HepG2 (cell line): ENCODE measurements around the gene LSM2. TPM values are rescaled to one million over a fixed set of nuclear protein-coding genes. Genes with fewer than 3 reads are reported as not detected.
A peak's percentile ranks its signal among the peaks of the same experiment; 100 is the strongest.

Experiments
- CC2D1A ChIP-seq: sonication (generic); formaldehyde crosslinking; IDR thresholded peaks from 2 replicates; pipeline ENCODE4 v1.8.1; 2023; ENCODE audit warnings: mild to moderate bottlenecking, missing genetic modification reagents
- HES4 ChIP-seq: sonication (generic); formaldehyde crosslinking; IDR thresholded peaks from 2 replicates; pipeline ENCODE4 v1.9.0; 2021; ENCODE audit warnings: mild to moderate bottlenecking, missing genetic modification reagents, borderline replicate concordance
- HMGA1 ChIP-seq: sonication (generic); formaldehyde crosslinking; conservative IDR thresholded peaks from 2 replicates; pipeline ENCODE4 v1.4.0; 2020; ENCODE audit warnings: missing genetic modification reagents
- KDM1A ChIP-seq: IDR thresholded peaks from 2 replicates; pipeline ENCODE4 v1.6.1; 2016; ENCODE audit warnings: missing compliant biosample characterization
- KDM4B ChIP-seq: sonication (generic); formaldehyde crosslinking; IDR thresholded peaks from 2 replicates; pipeline ENCODE4 v1.4.0; 2020; ENCODE audit warnings: missing genetic modification reagents
- RBM39 ChIP-seq: fragments of 200-400 bp; formaldehyde crosslinking; IDR thresholded peaks from one replicate; pipeline ENCODE4 v1.6.1; 2018; ENCODE audit warnings: antibody characterized with exemption, mild to moderate bottlenecking, low read depth, low read length; ENCODE audit not compliant: poor library complexity, severe bottlenecking
- SNAI1 ChIP-seq: sonication (generic); formaldehyde crosslinking; IDR thresholded peaks from 2 replicates; pipeline ENCODE4 v1.5.0; 2020; ENCODE audit warnings: mild to moderate bottlenecking, missing genetic modification reagents, borderline replicate concordance
- SP1 ChIP-seq, 2 experiments: fragments of 450-650 bp in 1 of 2; sonication (generic) in 1 of 2; formaldehyde crosslinking in 1 of 2; IDR thresholded peaks; 2 replicates each; pipeline versions ENCODE4 v1.4.0 to v1.6.1; 2016 to 2020; ENCODE audit warnings: missing genetic modification reagents in 1 of 2
- U2AF2 ChIP-seq: fragments of 200-400 bp; formaldehyde crosslinking; IDR thresholded peaks from 2 replicates; pipeline ENCODE4 v1.6.1; 2017; ENCODE audit warnings: low read depth, mild to moderate bottlenecking, low read length
- ZFY ChIP-seq: sonication (generic); formaldehyde crosslinking; IDR thresholded peaks from 2 replicates; pipeline ENCODE4 v1.4.0; 2020; ENCODE audit warnings: missing genetic modification reagents
- ZNF501 ChIP-seq: sonication (generic); formaldehyde crosslinking; IDR thresholded peaks from 2 replicates; pipeline ENCODE4 v1.5.1; 2020; ENCODE audit warnings: mild to moderate bottlenecking, moderate library complexity, missing genetic modification reagents
- polyA plus RNA-seq, 8 experiments: library from polyadenylated mRNA; depleted of rRNA in 3 of 8; stranded (reverse) in 7 of 8; unstranded in 1 of 8; fragments of >200 nt; fragmentation: Illumina TruSeq in 4 of 8; extraction: Trizol in 4 of 8; gene quantifications; 2 replicates each; pipeline versions ENCODE4 v1.2.1 to v1.2.3, GENCODE V29; 2011 to 2016; ENCODE audit warnings: low read depth in 4 of 8, missing spikeins in 1 of 8, mixed read lengths in 1 of 8; ENCODE audit not compliant: insufficient read depth in 1 of 8
- total RNA-seq, 5 experiments: library from RNA; depleted of rRNA; stranded (reverse); fragments of >200 nt; fragmentation: Illumina TruSeq; extraction: Trizol; gene quantifications; 2 replicates each; pipeline ENCODE4 v1.2.3, GENCODE V29; 2016; ENCODE audit warnings: low read depth in 1 of 5
- TF ChIP-seq, protein P1 (sequence below), 2 experiments: fragments of 450-650 bp in 1 of 2; sonication (generic) in 1 of 2; formaldehyde crosslinking in 1 of 2; IDR thresholded peaks; 2 replicates each; pipeline versions ENCODE4 v1.6.1 to v1.8.0; 2016 to 2022; ENCODE audit warnings: antibody characterized with exemption in 1 of 2, mild to moderate bottlenecking in 1 of 2, missing genetic modification reagents in 1 of 2
- TF ChIP-seq, protein P2 (sequence below): sonication (generic); formaldehyde crosslinking; IDR thresholded peaks from 2 replicates; pipeline ENCODE4 v1.4.0; 2020; ENCODE audit warnings: low read depth, mild to moderate bottlenecking, missing genetic modification reagents
- TF ChIP-seq, protein P3 (sequence below): conservative IDR thresholded peaks from 2 replicates; pipeline ENCODE4 v1.6.1; 2018; ENCODE audit warnings: missing genetic modification reagents
- TF ChIP-seq, protein P4 (sequence below), 2 experiments: sonication (generic) in 1 of 2; formaldehyde crosslinking in 1 of 2; IDR thresholded peaks; 2 replicates each; pipeline versions ENCODE4 v1.4.0 to v1.6.1; 2018 to 2020; ENCODE audit warnings: missing genetic modification reagents in 2 of 2, borderline replicate concordance in 1 of 2, low read depth in 1 of 2, mild to moderate bottlenecking in 1 of 2, missing biosample characterization in 1 of 2

The LSM2 gene
- total and polyA plus RNA-seq, 2 of the 13 experiments (the other 11 are each of a cell fraction or from before 2014, with no cell fraction given): 69.4 to 90.5 TPM

DNA sequence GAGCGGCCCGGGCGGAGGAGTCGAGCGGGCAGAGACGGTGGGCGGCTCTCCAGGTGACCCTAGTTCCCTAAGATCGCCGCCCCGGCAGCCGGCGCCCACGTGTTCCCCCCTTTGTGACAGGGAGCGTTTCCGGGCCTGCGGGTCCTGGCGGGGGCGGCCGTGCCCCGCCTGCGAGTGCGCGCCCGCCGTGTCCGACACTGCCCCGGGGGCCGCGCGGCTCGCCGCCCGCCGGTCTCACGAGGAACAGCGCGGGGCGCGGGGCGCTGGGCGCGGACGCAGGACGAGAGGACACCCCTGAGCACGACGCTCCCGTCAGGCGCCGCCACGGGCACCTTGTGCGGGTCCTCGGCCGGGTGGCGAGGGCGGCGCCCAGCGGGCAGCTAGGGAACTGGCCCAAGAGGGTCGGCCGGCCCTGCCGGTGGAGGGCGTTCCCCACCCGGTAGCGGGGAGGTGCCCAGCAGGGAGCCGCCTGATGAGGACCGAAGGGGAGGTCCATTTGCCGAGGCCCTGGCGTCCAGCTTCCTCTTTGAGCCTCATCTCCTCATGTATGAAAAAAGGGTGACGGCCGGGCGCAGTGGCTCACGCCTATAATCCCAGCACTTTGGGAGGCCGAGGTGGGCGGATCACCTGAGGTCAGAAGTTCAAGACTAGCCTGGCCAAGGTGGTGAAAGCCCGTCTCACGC, 11.0 kb downstream of the LSM2 start, which contains the start of gene VARS1 (continued):
- no peak; the same call in 1 of the 2 replicates for TF ChIP-seq KDM4B (CRISPR knock-in tag)
- 0 out of 2 replicates have a peak, but pooled peaks have one; percentile 18 for TF ChIP-seq SNAI1
- TF ChIP-seq, protein P1, sequence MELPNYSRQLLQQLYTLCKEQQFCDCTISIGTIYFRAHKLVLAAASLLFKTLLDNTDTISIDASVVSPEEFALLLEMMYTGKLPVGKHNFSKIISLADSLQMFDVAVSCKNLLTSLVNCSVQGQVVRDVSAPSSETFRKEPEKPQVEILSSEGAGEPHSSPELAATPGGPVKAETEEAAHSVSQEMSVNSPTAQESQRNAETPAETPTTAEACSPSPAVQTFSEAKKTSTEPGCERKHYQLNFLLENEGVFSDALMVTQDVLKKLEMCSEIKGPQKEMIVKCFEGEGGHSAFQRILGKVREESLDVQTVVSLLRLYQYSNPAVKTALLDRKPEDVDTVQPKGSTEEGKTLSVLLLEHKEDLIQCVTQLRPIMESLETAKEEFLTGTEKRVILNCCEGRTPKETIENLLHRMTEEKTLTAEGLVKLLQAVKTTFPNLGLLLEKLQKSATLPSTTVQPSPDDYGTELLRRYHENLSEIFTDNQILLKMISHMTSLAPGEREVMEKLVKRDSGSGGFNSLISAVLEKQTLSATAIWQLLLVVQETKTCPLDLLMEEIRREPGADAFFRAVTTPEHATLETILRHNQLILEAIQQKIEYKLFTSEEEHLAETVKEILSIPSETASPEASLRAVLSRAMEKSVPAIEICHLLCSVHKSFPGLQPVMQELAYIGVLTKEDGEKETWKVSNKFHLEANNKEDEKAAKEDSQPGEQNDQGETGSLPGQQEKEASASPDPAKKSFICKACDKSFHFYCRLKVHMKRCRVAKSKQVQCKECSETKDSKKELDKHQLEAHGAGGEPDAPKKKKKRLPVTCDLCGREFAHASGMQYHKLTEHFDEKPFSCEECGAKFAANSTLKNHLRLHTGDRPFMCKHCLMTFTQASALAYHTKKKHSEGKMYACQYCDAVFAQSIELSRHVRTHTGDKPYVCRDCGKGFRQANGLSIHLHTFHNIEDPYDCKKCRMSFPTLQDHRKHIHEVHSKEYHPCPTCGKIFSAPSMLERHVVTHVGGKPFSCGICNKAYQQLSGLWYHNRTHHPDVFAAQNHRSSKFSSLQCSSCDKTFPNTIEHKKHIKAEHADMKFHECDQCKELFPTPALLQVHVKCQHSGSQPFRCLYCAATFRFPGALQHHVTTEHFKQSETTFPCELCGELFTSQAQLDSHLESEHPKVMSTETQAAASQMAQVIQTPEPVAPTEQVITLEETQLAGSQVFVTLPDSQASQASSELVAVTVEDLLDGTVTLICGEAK (IDR thresholded peaks at IDR 0.05): no peak
- TF ChIP-seq, protein P1 (CRISPR knock-in tag; IDR thresholded peaks at IDR 0.05): no peak; the same call in 1 of the 2 replicates
- peak; percentile 76 for TF ChIP-seq ZFY (CRISPR knock-in tag)
- TF ChIP-seq SP1 (IDR thresholded peaks at IDR 0.05): no peak
- 0 out of 2 replicates have a peak, but pooled peaks have one; percentile 48 for TF ChIP-seq SP1 (CRISPR knock-in tag; IDR thresholded peaks at IDR 0.05)
- TF ChIP-seq, protein P2, sequence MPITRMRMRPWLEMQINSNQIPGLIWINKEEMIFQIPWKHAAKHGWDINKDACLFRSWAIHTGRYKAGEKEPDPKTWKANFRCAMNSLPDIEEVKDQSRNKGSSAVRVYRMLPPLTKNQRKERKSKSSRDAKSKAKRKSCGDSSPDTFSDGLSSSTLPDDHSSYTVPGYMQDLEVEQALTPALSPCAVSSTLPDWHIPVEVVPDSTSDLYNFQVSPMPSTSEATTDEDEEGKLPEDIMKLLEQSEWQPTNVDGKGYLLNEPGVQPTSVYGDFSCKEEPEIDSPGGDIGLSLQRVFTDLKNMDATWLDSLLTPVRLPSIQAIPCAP (CRISPR knock-in tag): no peak
- no peak for TF ChIP-seq RBM39
- TF ChIP-seq CC2D1A (CRISPR knock-in tag): no peak
- TF ChIP-seq ZNF501 (CRISPR knock-in tag): peak; percentile 54; the same call in 1 of the 2 replicates
- TF ChIP-seq HES4 (CRISPR knock-in tag): peak; percentile 75; the same call in 1 of the 2 replicates
- TF ChIP-seq HMGA1 (CRISPR knock-in tag): no peak
- TF ChIP-seq, protein P3, sequence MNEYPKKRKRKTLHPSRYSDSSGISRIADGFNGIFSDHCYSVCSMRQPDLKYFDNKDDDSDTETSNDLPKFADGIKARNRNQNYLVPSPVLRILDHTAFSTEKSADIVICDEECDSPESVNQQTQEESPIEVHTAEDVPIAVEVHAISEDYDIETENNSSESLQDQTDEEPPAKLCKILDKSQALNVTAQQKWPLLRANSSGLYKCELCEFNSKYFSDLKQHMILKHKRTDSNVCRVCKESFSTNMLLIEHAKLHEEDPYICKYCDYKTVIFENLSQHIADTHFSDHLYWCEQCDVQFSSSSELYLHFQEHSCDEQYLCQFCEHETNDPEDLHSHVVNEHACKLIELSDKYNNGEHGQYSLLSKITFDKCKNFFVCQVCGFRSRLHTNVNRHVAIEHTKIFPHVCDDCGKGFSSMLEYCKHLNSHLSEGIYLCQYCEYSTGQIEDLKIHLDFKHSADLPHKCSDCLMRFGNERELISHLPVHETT: peak; percentile 86
- TF ChIP-seq, protein P4, sequence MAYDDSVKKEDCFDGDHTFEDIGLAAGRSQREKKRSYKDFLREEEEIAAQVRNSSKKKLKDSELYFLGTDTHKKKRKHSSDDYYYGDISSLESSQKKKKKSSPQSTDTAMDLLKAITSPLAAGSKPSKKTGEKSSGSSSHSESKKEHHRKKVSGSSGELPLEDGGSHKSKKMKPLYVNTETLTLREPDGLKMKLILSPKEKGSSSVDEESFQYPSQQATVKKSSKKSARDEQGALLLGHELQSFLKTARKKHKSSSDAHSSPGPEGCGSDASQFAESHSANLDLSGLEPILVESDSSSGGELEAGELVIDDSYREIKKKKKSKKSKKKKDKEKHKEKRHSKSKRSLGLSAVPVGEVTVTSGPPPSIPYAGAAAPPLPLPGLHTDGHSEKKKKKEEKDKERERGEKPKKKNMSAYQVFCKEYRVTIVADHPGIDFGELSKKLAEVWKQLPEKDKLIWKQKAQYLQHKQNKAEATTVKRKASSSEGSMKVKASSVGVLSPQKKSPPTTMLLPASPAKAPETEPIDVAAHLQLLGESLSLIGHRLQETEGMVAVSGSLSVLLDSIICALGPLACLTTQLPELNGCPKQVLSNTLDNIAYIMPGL (CRISPR knock-in tag; IDR thresholded peaks at IDR 0.05; ENCODE audit: borderline replicate concordance in 1 of 2, low read depth in 1 of 2): peak; percentile 97 to 99
- no peak for TF ChIP-seq KDM1A
- TF ChIP-seq U2AF2: no peak
